Measurements from ENCODE around the gene C1orf167.

- TF ChIP-seq EZH2 (optimal IDR thresholded peaks at IDR 0.05; ENCODE audit: low read depth, low read length), result no peak
- no peak for TF ChIP-seq CTCF (IDR thresholded peaks at IDR 0.05; ENCODE audit: low read length)
These were observed 21.6 kb downstream of the C1orf167 start for GRCh38 chr1:11783556-11783955.

Data from MM.1S (cell line).